HG02943 (cell line): Measurements from ENCODE around the gene HSF5.

ENCODE experiments used
- ATAC-seq: cut with Tn5 transposase; IDR thresholded peaks from one replicate; pipeline ENCODE4 v1.9.1; 2021; ENCODE audit warnings: mild to moderate bottlenecking, low read depth, moderate library complexity; ENCODE audit not compliant: unreplicated experiment

HSF5 gene

DNA sequence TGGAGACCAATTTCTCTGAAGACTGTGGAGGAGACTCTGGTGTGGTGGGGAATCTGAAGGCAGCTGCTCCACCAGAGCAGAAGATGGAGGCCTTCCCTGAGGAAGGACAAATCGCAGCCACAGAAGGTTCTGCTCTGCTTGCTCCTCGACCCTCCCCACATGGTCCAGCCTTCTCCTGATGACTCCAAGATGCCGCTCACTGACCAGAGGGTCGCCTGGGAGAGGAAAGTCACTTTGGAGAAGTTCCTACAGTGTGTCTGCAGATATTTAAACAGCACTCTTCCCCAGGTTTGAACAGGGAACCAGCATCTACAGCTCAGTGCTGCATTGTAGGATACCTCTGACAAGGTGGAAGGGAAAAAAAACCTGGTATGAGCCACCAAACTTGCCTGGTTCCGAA is 115.2 kb downstream of the HSF5 start:
- ATAC-seq: no peak

DNA sequence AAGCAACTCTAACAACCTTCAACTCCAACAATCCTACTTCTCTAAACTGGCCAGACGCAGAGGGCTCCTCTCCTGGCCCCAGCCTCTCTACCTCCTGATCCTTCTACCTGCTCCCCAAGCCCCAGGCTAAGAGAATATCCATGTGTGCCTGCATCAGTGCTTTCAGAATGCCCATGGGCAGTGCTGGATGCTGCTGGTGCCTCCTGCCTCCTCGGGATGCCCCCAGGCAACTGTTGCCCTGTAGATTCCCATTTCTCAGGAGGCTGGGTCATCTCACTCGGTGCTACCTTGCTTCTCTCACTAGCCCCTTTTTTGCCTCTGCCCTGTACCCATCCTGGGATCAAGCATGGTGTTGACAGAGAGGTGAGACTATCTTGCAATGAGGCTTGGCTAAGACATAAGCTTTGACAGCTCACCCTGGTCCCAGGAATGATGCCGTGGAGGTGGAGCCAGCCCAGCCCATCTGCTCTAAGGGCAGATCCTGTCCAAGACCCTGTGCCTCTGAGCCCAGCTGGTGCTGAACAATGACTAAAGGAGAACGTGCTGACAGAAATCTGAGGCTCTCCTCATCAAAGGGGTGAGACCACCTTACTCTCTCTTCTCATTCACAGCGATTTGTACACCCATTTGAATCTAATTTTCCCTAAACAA is 116.8 kb downstream of the HSF5 start:
- no peak for ATAC-seq

DNA sequence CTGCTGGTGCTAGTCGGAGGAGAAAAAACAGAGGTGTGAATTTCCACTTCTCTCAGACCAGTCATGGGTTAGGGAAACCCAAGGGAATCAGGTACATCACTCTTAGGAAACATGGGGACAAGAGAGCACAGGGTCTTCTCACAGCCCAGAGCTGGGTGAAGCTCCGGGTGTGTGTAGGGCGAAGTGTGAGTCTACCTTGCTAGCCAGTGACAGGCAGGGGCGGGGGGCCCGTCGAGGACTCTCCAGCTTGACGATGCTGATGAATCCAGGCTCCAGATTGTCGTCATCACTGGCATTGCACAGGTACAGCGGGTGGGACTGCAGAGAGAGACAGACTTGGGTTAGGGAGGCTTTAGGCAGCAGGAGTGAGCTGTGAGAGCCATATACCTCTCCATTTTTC is 117.5 kb downstream of the HSF5 start:
- ATAC-seq: no peak

DNA sequence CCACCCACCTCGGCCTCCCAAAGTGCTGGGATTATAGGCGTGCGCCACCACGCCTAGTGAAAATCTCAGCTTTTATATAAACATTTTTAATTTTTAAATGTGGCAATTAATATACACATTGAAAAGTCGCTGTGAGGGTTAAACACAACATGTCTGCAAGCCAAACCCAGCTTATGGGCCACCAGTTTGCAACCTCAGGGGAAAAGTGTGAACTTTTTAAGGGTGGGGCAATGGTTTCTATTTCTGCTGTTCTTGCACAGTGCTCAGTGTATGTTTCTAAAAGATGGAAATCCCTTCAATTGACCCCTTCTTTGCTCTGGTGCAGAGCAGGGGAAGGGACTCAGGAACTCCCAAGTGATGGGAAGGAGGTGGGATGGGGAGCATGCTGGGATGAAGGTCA is 117.9 kb downstream of the HSF5 start:
- ATAC-seq: no peak
